OCI-LY1 (cell line): ENCODE results near the gene ZFPM1.

Experiments
- H2AFZ ChIP-seq: fragments of 200-600 bp; sonication (generic), shearing (Covaris generic); 2 replicates; pipeline ENCODE4 v1.6.0; 2014; ENCODE audit warnings: antibody characterized with exemption, mild to moderate bottlenecking, low read length
- H3F3A ChIP-seq: fragments of 200-600 bp; sonication (generic), shearing (Covaris generic); 2 replicates; pipeline ENCODE4 v1.6.0; 2014; ENCODE audit warnings: mild to moderate bottlenecking, antibody characterized with exemption, low read length, moderate library complexity; ENCODE audit not compliant: insufficient read depth
- H3K27ac ChIP-seq: fragments of 200-600 bp; sonication (generic); 2 replicates; pipeline ENCODE4 v1.5.1; 2014; ENCODE audit warnings: low read length, mixed run types, mild to moderate bottlenecking, low read depth; ENCODE audit not compliant: poor library complexity, severe bottlenecking
- H3K27me3 ChIP-seq: fragments of 200-600 bp; sonication (generic); 2 replicates; pipeline ENCODE4 v1.6.0; 2014; ENCODE audit warnings: antibody characterized with exemption, mild to moderate bottlenecking, low read length, moderate library complexity; ENCODE audit not compliant: insufficient read depth
- H3K36me3 ChIP-seq: fragments of 200-600 bp; sonication (generic); 2 replicates; pipeline ENCODE4 v1.6.1; 2014; ENCODE audit warnings: mild to moderate bottlenecking, antibody characterized with exemption, low read length, moderate library complexity, mixed read lengths; ENCODE audit not compliant: insufficient read depth
- H3K4me1 ChIP-seq: fragments of 200-600 bp; sonication (generic); 2 replicates; pipeline ENCODE4 v1.5.1; 2014; ENCODE audit warnings: mild to moderate bottlenecking, low read length, moderate library complexity; ENCODE audit not compliant: insufficient read depth, severe bottlenecking
- H3K4me2 ChIP-seq: fragments of 200-600 bp; sonication (generic), shearing (Covaris generic); 2 replicates; pipeline ENCODE4 v1.6.1; 2014; ENCODE audit warnings: low read length
- H3K4me3 ChIP-seq: fragments of 200-600 bp; sonication (generic); 2 replicates; pipeline ENCODE4 v1.5.1; 2014; ENCODE audit warnings: low read length, low read depth, mild to moderate bottlenecking, mixed read lengths; ENCODE audit not compliant: poor library complexity, severe bottlenecking
- H3K79me2 ChIP-seq: fragments of 200-600 bp; shearing (Covaris generic); 2 replicates; pipeline ENCODE4 v1.6.1; 2016; ENCODE audit warnings: mixed run types, low read length, mixed read lengths; ENCODE audit not compliant: insufficient read depth
- H3K9ac ChIP-seq: fragments of 200-600 bp; sonication (generic), shearing (Covaris generic); 2 replicates; pipeline ENCODE4 v1.6.1; 2014; ENCODE audit warnings: mild to moderate bottlenecking, low read length, mixed read lengths
- H3K9me2 ChIP-seq: fragments of 200-600 bp; sonication (generic), shearing (Covaris generic); 2 replicates; pipeline ENCODE4 v1.6.1; 2014; ENCODE audit warnings: low read depth, mild to moderate bottlenecking, low read length, mixed read lengths
- H3K9me3 ChIP-seq: fragments of 200-600 bp; shearing (Covaris generic); 2 replicates; pipeline ENCODE4 v1.6.1; 2014; ENCODE audit warnings: low read length, mixed read lengths
- H4K20me1 ChIP-seq: fragments of 200-600 bp; sonication (generic), shearing (Covaris generic); 2 replicates; pipeline ENCODE4 v1.6.0; 2016; ENCODE audit warnings: mild to moderate bottlenecking, low read length; ENCODE audit not compliant: insufficient read depth
- EZH2 ChIP-seq: fragments of 200-600 bp; sonication (generic), shearing (Covaris generic); IDR thresholded peaks from 2 replicates; pipeline ENCODE4 v1.8.0; 2017; ENCODE audit warnings: borderline replicate concordance, mixed run types, mild to moderate bottlenecking, antibody characterized with exemption, low read length, moderate library complexity, mixed read lengths
- TF ChIP-seq, protein P1 (sequence below): fragments of 200-600 bp; sonication (generic), shearing (Covaris generic); IDR thresholded peaks from 2 replicates; pipeline ENCODE4 v1.5.1; 2017; ENCODE audit warnings: mild to moderate bottlenecking, antibody characterized with exemption, low read length, moderate library complexity, mixed read lengths

Gene ZFPM1

GRCh38 chr16:88511906-88512305 is 58.8 kb downstream of the ZFPM1 start:
- no peaks in the 10 kb centered on the region for H3K36me3 ChIP-seq
- no peaks in the 10 kb centered on the region for H3F3A ChIP-seq
- H3K4me2 ChIP-seq: no peak overlapping the region
- H3K4me1 ChIP-seq: no peaks in the 10 kb centered on the region
- no peaks in the 10 kb centered on the region for H3K9me3 ChIP-seq
- no peaks in the 10 kb centered on the region for H3K79me2 ChIP-seq
- H4K20me1 ChIP-seq: no peaks in the 10 kb centered on the region
- no peak overlapping the region for H3K27ac ChIP-seq
- TF ChIP-seq EZH2: no peak
- TF ChIP-seq, protein P1, sequence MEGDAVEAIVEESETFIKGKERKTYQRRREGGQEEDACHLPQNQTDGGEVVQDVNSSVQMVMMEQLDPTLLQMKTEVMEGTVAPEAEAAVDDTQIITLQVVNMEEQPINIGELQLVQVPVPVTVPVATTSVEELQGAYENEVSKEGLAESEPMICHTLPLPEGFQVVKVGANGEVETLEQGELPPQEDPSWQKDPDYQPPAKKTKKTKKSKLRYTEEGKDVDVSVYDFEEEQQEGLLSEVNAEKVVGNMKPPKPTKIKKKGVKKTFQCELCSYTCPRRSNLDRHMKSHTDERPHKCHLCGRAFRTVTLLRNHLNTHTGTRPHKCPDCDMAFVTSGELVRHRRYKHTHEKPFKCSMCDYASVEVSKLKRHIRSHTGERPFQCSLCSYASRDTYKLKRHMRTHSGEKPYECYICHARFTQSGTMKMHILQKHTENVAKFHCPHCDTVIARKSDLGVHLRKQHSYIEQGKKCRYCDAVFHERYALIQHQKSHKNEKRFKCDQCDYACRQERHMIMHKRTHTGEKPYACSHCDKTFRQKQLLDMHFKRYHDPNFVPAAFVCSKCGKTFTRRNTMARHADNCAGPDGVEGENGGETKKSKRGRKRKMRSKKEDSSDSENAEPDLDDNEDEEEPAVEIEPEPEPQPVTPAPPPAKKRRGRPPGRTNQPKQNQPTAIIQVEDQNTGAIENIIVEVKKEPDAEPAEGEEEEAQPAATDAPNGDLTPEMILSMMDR: no peak
- H3K9ac ChIP-seq: no peak overlapping the region
- no peak overlapping the region for H2AFZ ChIP-seq
- no peak overlapping the region for H3K4me3 ChIP-seq
- no peaks in the 10 kb centered on the region for H3K9me2 ChIP-seq
- H3K27me3 ChIP-seq: no peaks in the 10 kb centered on the region; the same call in 1 of the 2 replicates

- no peaks in the 10 kb centered on the region; the same call in 1 of the 2 replicates for H3K27me3 ChIP-seq
- H3K9me3 ChIP-seq: no peaks in the 10 kb centered on the region
- no peaks in the 10 kb centered on the region for H3K36me3 ChIP-seq
- H3K4me3 ChIP-seq: no peak overlapping the region
- H3K4me1 ChIP-seq: no peaks in the 10 kb centered on the region
- no peak overlapping the region for H3K4me2 ChIP-seq
- no peak overlapping the region for H2AFZ ChIP-seq
- no peaks in the 10 kb centered on the region for H4K20me1 ChIP-seq
- H3F3A ChIP-seq: no peaks in the 10 kb centered on the region
- no peaks in the 10 kb centered on the region for H3K9me2 ChIP-seq
- TF ChIP-seq, protein P1: no peak
- TF ChIP-seq EZH2: no peak
- no peaks in the 10 kb centered on the region for H3K79me2 ChIP-seq
- H3K9ac ChIP-seq: no peak overlapping the region
- H3K27ac ChIP-seq: no peak overlapping the region
Measured at GRCh38 chr16:88512728-88513696, 59.9 kb downstream of the ZFPM1 start.

GRCh38 chr16:88514070-88514469 is 61.0 kb downstream of the ZFPM1 start:
- no peaks in the 10 kb centered on the region for H3F3A ChIP-seq
- no peaks in the 10 kb centered on the region for H3K9me2 ChIP-seq
- no peak overlapping the region for H2AFZ ChIP-seq
- no peaks in the 10 kb centered on the region for H3K36me3 ChIP-seq
- no peak overlapping the region for H3K27ac ChIP-seq
- no peaks in the 10 kb centered on the region for H3K9me3 ChIP-seq
- no peak overlapping the region for H3K4me3 ChIP-seq
- TF ChIP-seq, protein P1: no peak
- TF ChIP-seq EZH2: no peak
- H3K79me2 ChIP-seq: no peaks in the 10 kb centered on the region
- no peaks in the 10 kb centered on the region for H4K20me1 ChIP-seq
- no peaks in the 10 kb centered on the region; the same call in 1 of the 2 replicates for H3K27me3 ChIP-seq
- no peak overlapping the region for H3K9ac ChIP-seq
- H3K4me2 ChIP-seq: no peak overlapping the region
- H3K4me1 ChIP-seq: no peaks in the 10 kb centered on the region
